Stimulated activated CD8-positive, alpha-beta memory T cell treated with anti-CD3 and anti-CD28 coated beads, Interleukin-15, amount 100 ng/mL, for 24 hours (primary cell): Measurements from ENCODE around the gene SUSD4.

Experiments
- DNase-seq: peaks from one replicate; pipeline ENCODE4 v3.0.0-alpha.2; 2020; ENCODE audit warnings: low read depth

The SUSD4 gene

GRCh38 chr1:223211323-223211985, 152.5 kb downstream of the SUSD4 start:
- DNase-seq: no peak

- DNase-seq: no peak
Observed at GRCh38 chr1:223210788-223211120, 153.2 kb downstream of the SUSD4 start.

- no peak for DNase-seq
Observed at GRCh38 chr1:223209992-223210787, 153.8 kb downstream of the SUSD4 start.

GRCh38 chr1:223209293-223209898, 154.6 kb downstream of the SUSD4 start:
- no peak for DNase-seq

- DNase-seq: no peak
Observed at GRCh38 chr1:223208164-223209076, 155.6 kb downstream of the SUSD4 start.

GRCh38 chr1:223207293-223208066, 156.5 kb downstream of the SUSD4 start:
- no peak for DNase-seq

- DNase-seq: no peak
Observed at GRCh38 chr1:223204424-223204823, 159.6 kb downstream of the SUSD4 start.

- DNase-seq: no peak
Observed at GRCh38 chr1:223203694-223204093, 160.3 kb downstream of the SUSD4 start.

- no peak for DNase-seq
Observed at GRCh38 chr1:223203034-223203408, 161.0 kb downstream of the SUSD4 start.

GRCh38 chr1:223202376-223203033, 161.5 kb downstream of the SUSD4 start:
- DNase-seq: no peak

GRCh38 chr1:223201967-223202366, 162.0 kb downstream of the SUSD4 start:
- no peak for DNase-seq

GRCh38 chr1:223200903-223201302, 163.1 kb downstream of the SUSD4 start:
- DNase-seq: no peak

- DNase-seq: no peak
Observed at GRCh38 chr1:223199094-223199647, 164.8 kb downstream of the SUSD4 start.

GRCh38 chr1:223198628-223198965, 165.4 kb downstream of the SUSD4 start:
- no peak for DNase-seq

GRCh38 chr1:223197923-223198627, 165.9 kb downstream of the SUSD4 start:
- DNase-seq: no peak

GRCh38 chr1:223189903-223190724, 173.9 kb downstream of the SUSD4 start:
- DNase-seq: peak; percentile 29

- no peak for DNase-seq
Observed at GRCh38 chr1:223189525-223189902, 174.5 kb downstream of the SUSD4 start.

- no peak for DNase-seq
Observed at GRCh38 chr1:223188618-223189356, 175.2 kb downstream of the SUSD4 start.

- no peak for DNase-seq
Observed at GRCh38 chr1:223186800-223187199, 177.2 kb downstream of the SUSD4 start.
